ENCODE results near the gene MT1X. TPM values are rescaled to one million over a fixed set of nuclear protein-coding genes. Genes with fewer than 3 reads are reported as not detected.
A peak's percentile ranks its signal among the peaks of the same experiment; 100 is the strongest.
"Not testable (repeated sequence)": the region's sequence is repeated elsewhere in the genome, so short reads cannot be mapped to it uniquely, and the experiment has no call there.

The MT1X gene
- polyA plus RNA-seq, 1 donor: 36.2 TPM

DNA sequence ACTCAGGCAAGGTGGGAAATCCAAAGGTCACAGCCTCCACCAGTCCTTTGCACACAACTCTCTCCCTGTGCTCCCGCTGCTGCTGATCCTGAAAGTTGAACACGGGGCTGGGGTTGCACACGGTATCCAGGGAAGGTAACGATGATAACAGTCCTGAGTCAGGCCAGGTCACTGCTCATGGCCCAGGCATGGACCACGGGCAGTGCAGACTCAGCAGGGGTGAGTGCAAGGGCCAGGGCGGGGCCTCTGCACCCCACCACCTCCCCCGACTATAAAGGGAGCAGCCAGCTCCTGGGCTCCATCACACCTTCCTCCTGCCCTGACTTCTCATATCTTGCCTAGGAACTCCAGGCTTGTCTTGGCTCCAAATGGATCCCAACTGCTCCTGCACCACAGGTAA is 30.7 kb upstream of the MT1X start, which contains the start of gene MT1B:
Gene MT1B (plus strand): TSS at position 301 of the 400 bp plus-strand sequence. CDS start 68 bp downstream, at position 369.
- DNase-seq: no peak

DNA sequence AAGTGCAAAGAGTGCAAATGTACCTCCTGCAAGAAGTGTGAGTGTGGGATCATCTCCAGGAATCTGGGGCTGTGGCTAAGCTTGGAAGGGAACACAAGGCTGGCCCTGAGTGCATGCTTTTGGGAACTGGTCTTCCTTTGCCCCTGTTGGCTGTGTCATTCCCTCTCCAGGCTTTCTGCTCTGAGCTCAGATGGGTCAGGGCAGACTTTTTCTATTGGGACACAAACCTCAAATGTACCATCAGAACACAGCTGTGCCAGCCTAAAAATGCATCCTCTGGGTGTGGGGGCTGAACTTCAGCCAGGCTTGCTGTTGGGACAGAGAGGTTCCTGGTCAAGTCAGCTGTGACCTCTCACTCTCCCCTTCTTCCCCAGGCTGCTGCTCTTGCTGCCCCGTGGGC is 29.7 kb upstream of the MT1X start:
- no peak for DNase-seq

DNA sequence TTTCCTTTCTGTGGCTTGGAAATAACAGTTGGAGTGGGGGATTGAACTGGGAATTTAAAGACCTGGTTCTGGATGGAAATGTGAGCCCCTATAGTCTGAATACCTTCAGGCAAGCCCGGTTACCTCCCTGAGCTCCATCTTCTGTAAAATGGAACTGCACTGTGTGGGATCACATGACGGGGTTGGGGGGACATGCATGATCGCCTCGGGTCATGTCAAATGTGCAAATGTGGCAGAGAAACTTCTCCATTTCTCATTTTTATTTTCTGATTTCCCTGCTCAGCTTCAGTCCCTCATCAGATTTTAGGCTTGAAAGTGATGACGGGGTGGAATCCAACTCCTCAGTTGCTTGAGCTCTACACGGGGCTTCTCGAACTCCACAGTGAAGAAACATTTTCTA is 29.1 kb upstream of the MT1X start:
- no peak for DNase-seq

DNA sequence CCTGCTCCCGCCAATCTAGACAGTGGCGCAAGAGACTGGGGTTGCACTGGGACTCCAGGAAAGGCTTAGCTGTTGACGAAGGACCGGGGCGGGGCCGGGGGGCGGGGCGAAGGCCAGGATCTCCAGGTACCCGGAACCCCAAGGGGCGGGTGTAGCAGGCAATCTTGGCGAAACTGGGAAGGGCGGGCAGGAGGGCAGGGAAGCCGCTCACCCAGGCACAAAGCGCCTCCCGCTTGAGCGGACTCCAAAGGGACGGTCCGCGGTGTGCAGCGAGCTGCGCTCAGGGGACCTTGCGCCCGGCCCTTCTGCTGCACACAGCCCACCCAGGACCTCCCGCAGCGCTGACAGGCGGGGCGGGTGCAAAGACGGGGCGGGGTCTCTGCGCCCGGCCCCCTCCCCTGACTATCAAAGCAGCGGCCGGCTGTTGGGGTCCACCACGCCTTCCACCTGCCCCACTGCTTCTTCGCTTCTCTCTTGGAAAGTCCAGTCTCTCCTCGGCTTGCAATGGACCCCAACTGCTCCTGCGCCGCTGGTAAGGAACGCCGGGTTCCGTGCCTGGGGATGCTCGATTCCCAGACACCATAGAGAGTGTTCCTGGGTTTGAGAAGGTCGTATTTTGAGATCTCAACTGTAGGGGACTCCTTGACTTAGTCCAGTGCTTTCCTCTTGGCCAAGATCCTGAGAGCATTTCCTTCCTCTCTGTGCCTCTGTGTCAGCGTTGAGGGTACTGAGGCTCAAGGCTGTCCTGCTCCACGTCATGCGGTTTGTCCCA is 24.5 kb upstream of the MT1X start, which contains the start of gene MT1F:
Gene MT1F (plus strand): TSS at position 405 of the 772 bp plus-strand sequence. CDS start 100 bp downstream, at position 505.
- peak; percentile 64 for DNase-seq

DNA sequence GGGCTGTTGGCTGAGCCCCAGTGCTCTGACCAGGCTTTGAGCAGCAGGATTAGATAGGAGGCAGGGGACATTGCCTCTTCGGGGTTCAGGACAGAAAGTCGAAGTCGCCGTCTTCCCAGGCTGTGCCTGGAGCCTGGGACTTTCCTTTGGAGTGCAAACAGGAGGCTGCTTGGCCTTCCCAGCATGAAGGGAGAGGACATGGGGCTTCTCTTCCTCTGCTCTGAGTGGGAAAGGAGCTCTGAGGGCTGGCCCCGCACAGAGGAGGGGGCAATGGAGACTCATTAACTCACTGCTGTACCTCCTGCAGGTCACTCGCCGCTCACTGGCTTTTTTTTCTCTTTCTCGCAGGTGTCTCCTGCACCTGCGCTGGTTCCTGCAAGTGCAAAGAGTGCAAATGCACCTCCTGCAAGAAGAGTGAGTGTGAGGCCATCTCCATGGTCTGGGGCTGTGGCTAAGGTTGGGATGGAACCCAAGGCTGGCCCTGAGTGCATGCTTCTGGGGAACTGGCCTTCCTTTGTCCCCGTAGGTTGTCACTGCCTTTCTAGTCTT is 23.9 kb upstream of the MT1X start:
- DNase-seq: no peak

DNA sequence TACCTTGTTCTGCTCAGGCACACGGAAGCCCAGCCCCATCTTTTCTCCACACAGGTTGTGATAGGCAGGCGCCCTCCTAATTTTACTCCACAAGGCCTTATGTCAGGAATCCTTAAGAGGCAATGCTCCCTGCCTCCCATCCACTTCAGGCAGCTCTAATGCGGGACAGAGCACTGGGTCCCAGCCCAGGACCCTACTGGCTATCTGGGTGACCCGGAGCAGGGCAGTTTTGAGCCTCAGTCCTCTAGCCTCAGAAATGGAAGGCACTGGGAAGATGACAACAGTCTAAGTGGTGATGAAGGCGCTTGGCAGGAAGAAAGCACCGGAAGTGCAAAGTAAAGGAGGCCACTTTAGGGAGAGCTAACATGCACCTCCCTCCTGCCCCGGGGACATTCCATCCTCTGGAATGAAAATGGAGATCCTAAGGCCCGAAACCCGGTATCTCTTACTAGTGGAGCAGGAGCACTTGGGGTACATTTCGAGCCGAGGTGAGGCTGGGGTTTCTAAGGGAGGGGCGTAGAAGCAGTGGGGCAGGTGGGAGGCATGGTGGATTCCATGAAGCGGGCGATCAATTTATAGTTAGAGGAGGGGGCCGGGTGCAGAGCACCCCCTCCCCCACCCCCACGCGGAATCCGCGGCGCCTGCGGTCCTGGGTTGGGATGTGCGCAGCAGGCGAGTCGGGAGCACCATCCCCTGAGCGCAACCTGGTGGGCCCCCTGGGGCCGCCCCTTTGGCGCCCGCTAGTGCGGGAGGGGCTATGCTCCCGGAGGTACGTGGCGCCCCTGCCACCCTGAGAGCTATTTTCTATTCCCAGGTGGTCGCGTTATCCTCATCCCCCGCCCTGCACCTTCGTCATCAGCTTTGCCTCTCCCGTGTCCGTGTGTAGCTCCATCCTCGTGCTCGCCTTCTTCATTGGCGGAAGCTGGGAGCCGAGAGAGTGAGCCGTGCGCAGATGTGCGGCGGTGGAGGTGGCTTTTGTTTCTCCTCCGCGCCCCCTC is 19.6 kb upstream of the MT1X start:
- DNase-seq: no peak

DNA sequence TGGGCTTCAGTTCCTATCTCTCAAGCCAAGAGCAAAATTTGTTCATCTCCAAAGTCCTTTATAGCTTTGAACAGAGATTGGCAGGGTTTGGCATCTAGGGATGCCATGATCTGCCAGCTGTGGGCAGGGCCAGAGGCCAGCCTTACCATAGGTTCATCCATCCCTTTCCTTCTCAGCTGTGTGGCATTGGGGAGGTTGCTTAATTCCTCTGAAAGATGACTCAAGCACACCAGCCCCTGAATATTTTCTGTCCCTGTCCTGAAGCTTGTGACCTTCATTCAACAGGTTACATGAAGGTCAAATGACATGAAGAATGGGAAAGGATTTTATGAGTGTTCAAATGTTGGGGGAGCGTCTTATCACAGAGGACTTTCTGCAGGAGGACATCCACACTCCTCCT is 17.8 kb upstream of the MT1X start:
- no peak for DNase-seq

DNA sequence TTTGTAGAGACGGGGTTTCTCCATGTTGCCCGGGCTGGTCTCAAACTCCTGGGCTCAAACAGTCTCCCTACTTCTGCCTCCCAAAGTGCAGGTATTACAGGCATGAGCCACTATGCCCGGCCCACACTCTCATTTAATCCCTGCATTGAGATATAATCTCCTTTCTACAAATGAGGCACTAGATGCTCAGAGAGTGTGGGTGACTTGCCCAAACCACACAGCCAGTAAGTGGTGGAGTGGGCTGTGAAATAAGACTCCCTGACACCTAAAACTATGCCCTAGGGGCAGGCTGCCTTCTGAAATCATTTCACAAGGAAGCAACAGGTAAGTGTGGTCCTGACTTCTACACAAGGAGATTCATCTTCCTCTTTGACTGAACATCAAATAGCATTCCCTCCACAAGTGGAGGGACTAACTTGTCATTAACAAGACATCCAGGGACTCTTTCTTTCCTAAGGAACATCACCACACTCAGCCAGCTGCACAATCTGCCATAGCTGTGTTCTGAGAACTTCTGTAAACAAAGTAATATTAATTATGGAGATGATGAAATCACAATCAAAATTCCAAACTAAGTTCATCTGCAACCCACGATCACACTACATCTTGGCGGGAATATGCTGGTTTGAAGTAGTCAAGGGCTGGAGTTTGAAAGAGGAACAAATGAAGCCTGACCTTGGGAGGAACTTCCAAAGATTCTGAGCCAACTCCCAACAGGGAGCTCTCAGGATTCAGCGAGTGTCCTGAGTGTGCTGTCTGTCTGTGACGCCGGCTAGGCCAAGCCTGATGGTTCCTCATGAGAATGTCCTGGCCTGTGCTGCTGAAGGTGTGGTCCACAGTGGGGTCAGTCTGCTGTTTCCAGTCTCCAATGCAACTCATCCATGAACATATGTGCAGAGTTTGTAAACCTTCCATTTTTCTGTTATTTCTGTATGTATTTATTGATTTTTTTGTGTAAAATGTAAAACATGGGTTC is 16.7 kb upstream of the MT1X start:
- not testable (repeated sequence) for DNase-seq

DNA sequence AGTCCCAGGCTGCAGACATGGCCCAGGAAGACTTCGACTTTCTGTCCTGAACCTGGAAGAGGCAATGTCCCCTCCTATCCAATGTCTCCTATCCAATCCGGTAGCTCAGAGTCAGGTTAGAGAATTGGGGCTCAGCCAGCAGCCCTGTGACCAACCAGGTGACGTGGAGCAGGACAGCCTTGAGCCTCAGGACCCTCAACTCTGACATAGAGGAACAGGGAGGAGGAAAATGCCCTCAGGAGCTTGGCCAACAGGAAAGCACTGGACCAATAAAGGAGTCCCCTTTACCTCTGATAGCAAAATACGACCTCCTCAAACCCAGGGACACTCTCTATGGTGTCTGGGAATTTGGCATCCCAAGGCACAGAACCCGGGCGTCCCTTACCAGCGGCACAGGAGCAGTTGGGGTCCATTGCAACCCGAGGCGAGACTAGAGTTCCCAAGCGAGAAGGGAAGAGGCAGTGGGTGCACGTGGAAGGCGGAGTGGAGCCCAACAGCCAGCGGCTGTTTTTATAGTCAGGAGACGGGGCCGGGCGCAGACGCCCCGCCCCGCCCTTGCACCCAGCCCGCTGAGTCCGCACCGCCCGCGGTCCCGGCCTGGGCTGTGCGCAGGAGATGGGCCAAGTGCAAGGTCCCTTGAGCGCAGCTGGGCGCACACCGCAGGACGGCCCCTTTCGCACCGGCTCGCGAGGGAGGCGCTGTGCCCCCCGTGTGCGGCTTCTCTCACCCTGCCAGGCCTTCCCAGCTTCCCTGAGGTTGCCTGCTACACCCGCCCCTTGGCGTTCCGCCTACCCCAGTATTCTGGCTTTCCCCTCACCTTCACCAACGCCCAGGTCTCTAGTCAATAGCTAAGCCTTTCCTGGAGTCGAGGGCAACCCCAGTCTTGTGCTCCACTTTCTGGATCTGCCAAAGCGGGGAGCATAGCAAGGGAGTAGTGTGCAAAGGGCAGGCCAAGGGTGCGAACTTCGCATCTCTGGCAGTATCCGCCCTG is 14.4 kb upstream of the MT1X start, which contains the start of gene MT1G:
Gene MT1G (minus strand): TSS at position 485 of the 991 bp plus-strand sequence. CDS start 72 bp downstream, at position 413.
- no peak for DNase-seq

DNA sequence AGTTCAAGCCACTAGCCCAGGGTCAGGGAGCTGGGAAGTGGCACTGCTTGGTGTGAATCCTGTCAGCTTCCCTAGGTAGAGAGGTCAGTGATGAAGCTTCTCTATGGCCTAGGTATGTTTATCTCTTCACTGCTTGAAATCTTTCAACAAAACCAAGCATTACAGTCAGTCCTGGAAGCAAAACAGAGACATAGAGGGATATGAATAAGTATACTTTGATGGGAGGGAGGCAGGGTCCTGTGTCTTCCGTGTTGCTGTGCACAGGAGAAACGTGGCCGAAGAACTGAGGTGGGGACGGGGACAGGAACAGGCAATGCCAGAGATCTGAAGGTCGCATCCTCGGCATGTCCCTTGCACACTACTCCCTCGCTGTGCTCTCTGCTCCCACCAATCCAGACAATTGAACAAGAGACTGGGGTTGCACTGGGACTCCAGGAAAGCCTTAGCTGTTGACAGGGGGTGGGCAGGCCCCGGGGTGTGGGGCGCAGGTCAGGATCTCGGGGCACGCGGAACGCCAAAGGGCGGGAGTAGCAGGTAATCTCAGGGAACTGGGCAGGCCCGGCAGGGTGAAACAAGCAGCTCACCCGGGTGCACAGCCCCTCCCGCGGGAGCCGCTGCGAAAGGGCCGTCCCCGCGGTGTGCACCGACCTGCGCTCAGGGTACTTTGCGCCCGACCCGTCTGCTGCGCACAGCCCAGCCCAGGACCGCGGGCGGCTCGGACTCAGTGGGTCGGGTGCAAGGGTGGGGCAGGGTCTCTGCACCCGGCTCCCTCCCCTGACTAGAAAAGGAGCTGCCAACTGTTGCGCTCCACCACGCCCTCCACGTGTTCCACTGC is 13.0 kb upstream of the MT1X start, which contains the start of gene MT1H:
Gene MT1H (plus strand): TSS at position 810 of the 835 bp plus-strand sequence. CDS start 71 bp downstream, outside the sequence.
- DNase-seq: no peak

DNA sequence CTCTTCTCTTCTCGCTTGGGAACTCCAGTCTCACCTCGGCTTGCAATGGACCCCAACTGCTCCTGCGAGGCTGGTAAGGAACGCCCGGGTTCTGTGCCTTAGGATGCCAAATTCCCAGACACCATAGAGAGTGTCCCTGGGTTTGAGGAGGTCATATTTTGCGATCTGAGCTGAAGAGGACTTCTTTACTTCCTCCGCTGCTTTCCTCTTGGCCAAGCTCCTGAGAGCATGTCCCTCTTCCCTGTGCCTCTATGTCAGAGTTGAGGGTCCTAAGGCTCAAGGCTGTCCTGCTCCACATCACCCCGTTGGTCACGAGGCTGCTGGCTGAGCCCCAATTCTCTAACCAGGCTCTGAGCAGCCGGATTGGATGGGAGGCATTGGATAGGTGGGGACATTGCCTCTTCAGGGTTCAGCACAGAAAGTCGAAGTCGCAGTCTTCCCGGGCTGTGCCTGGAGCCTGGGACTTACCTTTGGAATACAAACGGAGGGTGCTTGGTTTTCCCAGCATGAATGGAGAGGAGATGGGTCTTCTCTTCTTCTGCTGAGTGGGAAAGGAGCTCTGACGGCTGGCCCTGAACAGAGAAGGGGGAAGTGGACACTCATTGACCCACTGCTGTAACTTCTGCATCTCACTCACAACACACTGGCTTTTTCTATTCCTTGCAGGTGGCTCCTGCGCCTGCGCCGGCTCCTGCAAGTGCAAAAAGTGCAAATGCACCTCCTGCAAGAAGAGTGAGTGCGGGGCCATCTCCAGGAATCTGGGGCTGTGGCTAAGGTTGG is 12.2 kb upstream of the MT1X start:
- DNase-seq: no peak

DNA sequence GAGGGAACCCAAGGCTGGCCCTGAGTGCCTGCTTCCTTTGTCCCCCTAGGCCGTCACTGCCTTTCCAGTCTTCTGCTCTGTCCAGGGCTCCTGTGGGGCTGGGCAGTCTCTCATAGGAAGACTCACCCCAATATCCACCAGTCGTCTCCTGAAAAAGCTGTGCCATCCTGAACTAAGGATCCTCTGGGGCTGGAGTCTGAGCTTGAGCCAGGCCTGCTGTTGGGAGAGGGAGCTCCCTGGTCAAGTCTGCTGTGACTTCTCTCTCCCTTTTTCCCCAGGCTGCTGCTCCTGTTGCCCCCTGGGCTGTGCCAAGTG is 11.7 kb upstream of the MT1X start:
- DNase-seq: no peak

DNA sequence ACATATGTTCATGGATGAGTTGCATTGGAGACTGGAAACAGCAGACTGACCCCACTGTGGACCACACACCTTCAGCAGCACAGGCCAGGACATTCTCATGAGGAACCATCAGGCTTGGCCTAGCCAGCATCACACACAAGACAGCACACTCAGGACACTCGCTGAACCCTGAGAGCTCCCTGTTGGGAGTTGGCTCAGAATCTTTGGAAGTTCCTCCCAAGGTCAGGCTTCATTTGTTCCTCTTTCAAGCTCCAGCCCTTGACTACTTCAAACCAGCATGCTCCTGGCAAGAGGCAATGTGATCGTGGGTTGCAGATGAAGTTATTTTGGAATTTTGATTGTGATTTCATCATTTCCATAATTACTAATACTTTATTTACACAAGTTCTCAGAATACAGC is 10.6 kb upstream of the MT1X start:
- DNase-seq: not testable (repeated sequence)

DNA sequence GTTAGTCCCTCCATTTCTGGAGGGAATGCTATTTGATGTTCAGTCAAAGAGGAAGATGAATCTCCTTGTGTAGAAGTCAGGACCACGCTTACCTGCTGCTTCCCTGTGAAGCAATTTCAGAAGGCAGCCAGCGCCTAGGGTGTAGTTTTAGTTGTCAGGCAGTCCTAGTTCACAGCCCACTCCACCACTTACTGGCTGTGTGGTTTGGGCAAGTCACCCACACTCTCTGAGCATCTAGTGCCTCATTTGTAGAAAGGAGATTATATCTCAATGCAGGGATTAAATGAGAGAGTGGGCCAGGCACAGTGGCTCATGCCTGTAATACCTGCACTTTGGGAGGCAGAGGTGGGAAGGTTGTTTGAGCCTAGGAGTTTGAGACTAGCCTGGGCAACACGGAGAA is 10.1 kb upstream of the MT1X start:
- DNase-seq: not testable (repeated sequence)

DNA sequence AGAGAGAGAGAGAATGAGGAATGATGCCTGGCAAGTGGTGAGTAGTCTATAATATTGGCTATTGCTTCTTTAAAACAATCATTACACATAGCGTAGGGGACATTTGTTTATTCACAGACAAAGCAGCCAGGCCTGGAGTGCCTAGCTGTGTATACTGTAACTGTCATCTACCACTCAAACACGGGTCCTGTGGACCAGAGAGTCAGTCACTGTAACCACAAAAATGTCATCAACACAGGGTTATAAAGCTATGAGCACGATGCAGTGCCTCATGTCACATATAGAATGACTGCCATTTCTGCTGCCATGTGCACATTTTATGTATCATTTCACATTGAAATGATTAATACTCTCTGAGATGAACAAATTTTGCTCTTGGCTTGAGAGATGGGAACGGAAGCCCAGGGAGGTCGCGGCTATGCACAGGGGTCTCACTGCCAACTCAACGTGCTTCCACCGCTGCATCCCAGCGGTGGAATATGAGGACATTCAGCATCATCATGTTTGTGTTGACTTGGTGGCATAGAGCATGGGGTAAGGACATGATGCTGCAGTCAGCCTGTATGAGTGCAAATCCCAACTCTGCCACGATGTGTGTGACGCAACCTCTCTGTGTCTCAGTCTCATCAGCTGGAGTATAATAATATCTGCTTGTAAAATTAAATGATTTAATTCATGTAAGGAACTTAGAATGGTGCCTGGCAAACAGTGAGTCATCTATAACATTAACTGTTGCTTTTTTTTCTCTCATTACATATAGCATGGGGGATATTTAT is 9.3 kb upstream of the MT1X start:
- no peak for DNase-seq

DNA sequence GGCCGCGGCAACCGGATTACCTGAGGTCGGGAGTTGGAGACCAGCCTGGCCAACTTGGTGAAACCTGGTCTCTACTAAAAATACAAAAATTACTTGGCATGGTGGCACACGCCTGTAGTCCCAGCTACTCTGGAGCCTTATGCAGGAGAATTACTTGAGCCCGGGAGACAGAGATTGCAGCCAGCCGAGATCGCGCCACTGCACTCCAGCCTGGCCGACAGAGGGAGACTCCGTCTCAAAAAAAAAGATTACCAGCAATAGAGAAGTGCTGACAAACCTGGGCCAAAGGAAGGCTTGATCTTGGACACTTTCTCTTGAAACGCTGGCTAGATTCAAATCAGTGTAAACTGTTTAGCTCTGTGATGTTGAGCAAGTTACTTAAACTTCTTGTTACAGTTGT is 8.3 kb upstream of the MT1X start:
- DNase-seq: no peak

DNA sequence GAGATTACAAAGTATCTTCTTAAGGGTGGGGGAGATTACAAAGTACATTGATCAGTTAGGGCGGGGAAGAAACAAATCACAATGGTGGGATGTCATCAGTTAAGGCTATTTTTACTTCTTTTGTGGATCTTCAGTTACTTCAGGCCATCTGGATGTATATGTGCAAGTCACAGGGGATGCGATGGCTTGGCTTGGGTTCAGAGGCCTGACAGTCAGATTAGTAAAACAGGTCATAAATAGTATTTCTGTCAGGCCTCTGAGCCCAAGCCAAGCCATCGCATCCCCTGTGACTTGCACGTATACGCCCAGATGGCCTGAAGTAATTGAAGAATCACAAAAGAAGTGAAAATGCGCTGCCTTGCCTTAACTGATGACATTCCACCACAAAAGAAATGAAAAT is 7.7 kb upstream of the MT1X start:
- DNase-seq: not testable (repeated sequence)
